D721Med (cell line): Measurements from ENCODE around the gene PRKCB.

Experiments used
- DNase-seq: peaks from one replicate; pipeline ENCODE4 v3.0.0; 2011; ENCODE audit warnings: low spot score; ENCODE audit not compliant: insufficient read length
- FAIRE-seq: peaks from 2 replicates; lab custom pipeline; 2011; peaks lifted over from hg19 to GRCh38; lab: Jason Lieb, UNC
- CTCF ChIP-seq: IDR thresholded peaks from 2 replicates; pipeline ENCODE4 v1.5.1; 2012; ENCODE audit warnings: mild to moderate bottlenecking, control low read depth; ENCODE audit not compliant: insufficient read depth; ENCODE audit errors: missing control alignments

PRKCB gene

GRCh38 chr16:24085666-24086065, 249.9 kb downstream of the PRKCB start:
- no peak for FAIRE-seq
- TF ChIP-seq CTCF: no peak
- no peak for DNase-seq

GRCh38 chr16:24087891-24088410, 252.2 kb downstream of the PRKCB start:
- no peak for DNase-seq
- FAIRE-seq: no peak
- no peak for TF ChIP-seq CTCF

GRCh38 chr16:24088767-24089166, 253.0 kb downstream of the PRKCB start:
- no peak for FAIRE-seq
- no peak for TF ChIP-seq CTCF
- DNase-seq: no peak

- FAIRE-seq: no peak
- no peak for TF ChIP-seq CTCF
- no peak for DNase-seq
Observed at GRCh38 chr16:24091125-24091524, 255.3 kb downstream of the PRKCB start.

GRCh38 chr16:24093049-24093448, 257.3 kb downstream of the PRKCB start:
- no peak for FAIRE-seq
- no peak for TF ChIP-seq CTCF
- no peak for DNase-seq

GRCh38 chr16:24094660-24095059, 258.9 kb downstream of the PRKCB start:
- TF ChIP-seq CTCF: no peak
- DNase-seq (no peak), FAIRE-seq (no peak)

- DNase-seq: no peak
- FAIRE-seq: no peak
- no peak for TF ChIP-seq CTCF
Observed at GRCh38 chr16:24098896-24099295, 263.1 kb downstream of the PRKCB start.
